Stomach (tissue), 4 donors: ENCODE results near the gene LRFN2.

Source experiments
- CTCF ChIP-seq, 7 experiments: fragments of 450-650 bp in 4 of 7; fragments of 200-600 bp in 3 of 7; sonication (generic) in 3 of 7; IDR thresholded peaks; one replicate each; pipeline ENCODE4 v1.5.1; 2016 to 2019; ENCODE audit warnings: antibody characterized with exemption in 7 of 7, control low read depth in 2 of 7, mild to moderate bottlenecking in 1 of 7
- EP300 ChIP-seq: sonication (generic); formaldehyde crosslinking; IDR thresholded peaks from one replicate; pipeline ENCODE4 v1.6.1; 2017; ENCODE audit warnings: antibody characterized with exemption
- POLR2A ChIP-seq, 4 donors: fragments of 450-650 bp; IDR thresholded peaks; one replicate each; pipeline ENCODE4 v1.6.1; 2016; ENCODE audit warnings: antibody characterized with exemption in 4 of 4, control low read depth in 2 of 4, mild to moderate bottlenecking in 1 of 4, moderate library complexity in 1 of 4
- POLR2AphosphoS5 ChIP-seq, 3 donors: sonication (generic); formaldehyde crosslinking; IDR thresholded peaks; one replicate each; pipeline ENCODE4 v1.6.1; 2016; ENCODE audit warnings: antibody characterized with exemption in 3 of 3

- TF ChIP-seq CTCF (IDR thresholded peaks at IDR 0.05) (peak in 5 of 7 experiments; percentile 28 to 89 (median 80)), POLR2A (IDR thresholded peaks at IDR 0.05) (no peak), EP300 (no peak), POLR2AphosphoS5 (IDR thresholded peaks at IDR 0.05) (peak in 1 of 3 donors; percentile 21)
Observed at GRCh38 chr6:40587240-40588069, at the start of gene LRFN2.
